Parathyroid adenoma (tissue), 2 donors: ENCODE measurements around the gene OCA2.

ENCODE experiments used
- H2AFZ ChIP-seq: fragments of 300-600 bp; sonication (generic); one replicate; pipeline ENCODE4 v1.7.0; 2017; ENCODE audit warnings: antibody characterized with exemption, mild to moderate bottlenecking
- H3K27ac ChIP-seq: fragments of 300-600 bp; sonication (generic); one replicate; pipeline ENCODE4 v1.7.0; 2017
- H3K27me3 ChIP-seq: fragments of 300-600 bp; sonication (generic); one replicate; pipeline ENCODE4 v1.7.0; 2017; ENCODE audit warnings: low read length; ENCODE audit not compliant: control insufficient read depth, insufficient read depth
- H3K36me3 ChIP-seq: fragments of 300-600 bp; sonication (generic); one replicate; pipeline ENCODE4 v1.7.0; 2017; ENCODE audit warnings: low read length; ENCODE audit not compliant: control insufficient read depth, insufficient read depth
- H3K4me1 ChIP-seq: fragments of 300-600 bp; sonication (generic); one replicate; pipeline ENCODE4 v1.7.0; 2017; ENCODE audit warnings: control low read depth
- H3K4me2 ChIP-seq: fragments of 300-600 bp; sonication (generic); one replicate; pipeline ENCODE4 v1.7.0; 2017; ENCODE audit warnings: low read length
- H3K4me3 ChIP-seq: fragments of 300-600 bp; sonication (generic); one replicate; pipeline ENCODE4 v1.7.0; 2017; ENCODE audit warnings: low read depth, low read length
- H3K79me2 ChIP-seq: fragments of 300-600 bp; sonication (generic); one replicate; pipeline ENCODE4 v1.7.0; 2017; ENCODE audit warnings: control low read depth
- H3K9ac ChIP-seq: fragments of 300-600 bp; sonication (generic); one replicate; pipeline ENCODE4 v1.7.0; 2017; ENCODE audit warnings: mild to moderate bottlenecking
- H3K9me3 ChIP-seq: fragments of 300-600 bp; sonication (generic); one replicate; pipeline ENCODE4 v1.7.0; 2017; ENCODE audit warnings: low read length; ENCODE audit not compliant: control insufficient read depth
- TF ChIP-seq, protein P1 (sequence below): fragments of 300-600 bp; sonication (generic); IDR thresholded peaks from one replicate; pipeline ENCODE4 v1.7.0; 2017; ENCODE audit warnings: antibody characterized with exemption, mild to moderate bottlenecking
- donor health status: primary hyperparathyroidism.

OCA2 gene

DNA sequence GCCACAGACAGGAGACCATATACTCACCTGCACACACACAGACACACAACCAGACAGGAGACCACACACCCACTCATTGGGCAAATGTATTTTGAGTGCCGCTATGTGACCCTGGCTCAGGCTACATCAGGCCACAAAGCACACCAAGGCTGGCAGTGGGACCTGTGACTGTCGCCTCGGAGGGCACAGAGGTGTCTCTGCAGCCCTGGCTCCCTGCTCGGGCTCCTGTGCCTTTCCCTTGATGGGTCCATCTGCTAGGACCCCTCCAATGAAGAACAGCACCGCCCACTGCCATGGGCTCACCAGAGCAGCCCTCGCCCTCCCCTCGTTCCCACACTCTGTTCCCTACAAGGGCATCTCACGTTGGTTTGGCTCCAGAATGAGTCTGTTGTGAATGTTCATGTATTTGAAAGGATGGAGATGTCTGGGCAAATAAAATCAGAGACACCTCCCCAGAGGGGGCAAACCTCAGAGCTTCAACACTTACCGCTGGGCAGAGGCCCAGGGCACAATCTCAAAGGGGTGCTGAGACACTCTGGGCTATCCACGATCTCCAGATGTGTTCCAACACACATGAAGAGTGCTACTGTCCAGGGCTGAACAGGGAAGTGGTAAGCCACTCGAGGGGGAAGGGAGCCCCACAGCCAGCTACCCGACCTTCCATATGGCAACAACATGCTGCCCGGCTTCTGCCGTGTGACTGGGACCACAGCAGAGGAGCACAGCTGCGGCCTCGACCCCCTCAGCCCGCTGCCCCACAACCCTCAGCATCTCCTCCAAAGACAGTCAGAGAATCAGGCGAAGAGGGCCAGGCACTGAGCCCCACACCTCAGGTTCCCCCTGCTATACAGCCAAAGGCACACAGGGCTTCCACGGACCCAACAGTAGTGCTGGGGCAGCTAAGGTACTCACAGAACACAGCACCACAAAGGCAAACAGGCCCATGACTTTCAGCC is 74.9 kb downstream of the OCA2 start:
- H3K4me1 ChIP-seq: no peaks in the 10 kb centered on the region
- TF ChIP-seq, protein P1, sequence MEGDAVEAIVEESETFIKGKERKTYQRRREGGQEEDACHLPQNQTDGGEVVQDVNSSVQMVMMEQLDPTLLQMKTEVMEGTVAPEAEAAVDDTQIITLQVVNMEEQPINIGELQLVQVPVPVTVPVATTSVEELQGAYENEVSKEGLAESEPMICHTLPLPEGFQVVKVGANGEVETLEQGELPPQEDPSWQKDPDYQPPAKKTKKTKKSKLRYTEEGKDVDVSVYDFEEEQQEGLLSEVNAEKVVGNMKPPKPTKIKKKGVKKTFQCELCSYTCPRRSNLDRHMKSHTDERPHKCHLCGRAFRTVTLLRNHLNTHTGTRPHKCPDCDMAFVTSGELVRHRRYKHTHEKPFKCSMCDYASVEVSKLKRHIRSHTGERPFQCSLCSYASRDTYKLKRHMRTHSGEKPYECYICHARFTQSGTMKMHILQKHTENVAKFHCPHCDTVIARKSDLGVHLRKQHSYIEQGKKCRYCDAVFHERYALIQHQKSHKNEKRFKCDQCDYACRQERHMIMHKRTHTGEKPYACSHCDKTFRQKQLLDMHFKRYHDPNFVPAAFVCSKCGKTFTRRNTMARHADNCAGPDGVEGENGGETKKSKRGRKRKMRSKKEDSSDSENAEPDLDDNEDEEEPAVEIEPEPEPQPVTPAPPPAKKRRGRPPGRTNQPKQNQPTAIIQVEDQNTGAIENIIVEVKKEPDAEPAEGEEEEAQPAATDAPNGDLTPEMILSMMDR: no peak
- H2AFZ ChIP-seq: no peak overlapping the region
- no peaks in the 10 kb centered on the region for H3K36me3 ChIP-seq
- H3K9me3 ChIP-seq: no peaks in the 10 kb centered on the region
- no peaks in the 10 kb centered on the region for H3K79me2 ChIP-seq
- no peak overlapping the region for H3K4me3 ChIP-seq
- H3K27me3 ChIP-seq: no peaks in the 10 kb centered on the region
- H3K4me2 ChIP-seq: no peak overlapping the region
- H3K27ac ChIP-seq: no peak overlapping the region
- no peak overlapping the region for H3K9ac ChIP-seq

DNA sequence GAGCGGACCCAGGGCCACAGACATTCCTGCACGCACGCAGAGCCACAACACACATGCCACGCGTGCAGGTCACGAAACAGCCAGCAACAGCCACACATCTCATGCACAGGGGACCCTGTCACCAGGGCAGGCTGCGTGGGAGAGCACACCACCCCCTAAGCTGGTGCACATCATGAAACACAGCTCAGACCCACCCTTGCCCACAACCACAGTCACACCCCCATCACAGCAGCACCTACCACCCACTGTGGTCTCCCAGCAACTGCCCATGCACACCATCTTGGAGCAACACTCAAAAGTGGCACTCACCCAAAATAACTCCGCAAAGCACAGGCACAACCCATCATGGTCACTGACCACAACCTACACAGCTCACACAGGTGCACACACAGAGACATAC is 75.7 kb downstream of the OCA2 start:
- Histone ChIP-seq H3K4me3 (no peak overlapping the region), H3K9me3 (no peaks in the 10 kb centered on the region), H2AFZ (no peak overlapping the region), H3K4me1 (no peaks in the 10 kb centered on the region), H3K9ac (no peak overlapping the region), H3K79me2 (no peaks in the 10 kb centered on the region), H3K36me3 (no peaks in the 10 kb centered on the region), H3K27me3 (no peaks in the 10 kb centered on the region), H3K27ac (no peak overlapping the region), H3K4me2 (no peak overlapping the region)
- TF ChIP-seq, protein P1: no peak

DNA sequence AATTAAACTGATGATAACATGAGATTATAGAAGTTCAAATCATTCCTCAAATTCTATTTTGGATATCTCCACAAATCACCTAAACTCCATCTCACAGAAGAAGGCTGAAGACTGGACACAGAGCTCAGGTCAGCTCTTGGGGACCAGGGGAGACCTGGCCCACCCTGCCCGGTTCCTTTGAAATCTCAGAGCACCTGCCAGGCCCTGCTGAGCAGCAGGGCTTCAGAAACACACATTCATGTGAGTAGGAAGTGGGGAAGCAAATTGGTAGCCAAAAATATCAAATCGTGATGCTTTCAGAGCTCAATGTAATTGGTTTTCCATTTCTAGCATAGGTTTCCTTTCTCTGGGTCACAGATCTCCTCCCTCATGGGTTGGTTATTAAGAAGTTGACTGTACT is 76.2 kb downstream of the OCA2 start:
- no peak overlapping the region for H3K9ac ChIP-seq
- H3K36me3 ChIP-seq: no peaks in the 10 kb centered on the region
- no peak overlapping the region for H3K4me2 ChIP-seq
- no peak overlapping the region for H3K4me3 ChIP-seq
- H3K79me2 ChIP-seq: no peaks in the 10 kb centered on the region
- no peaks in the 10 kb centered on the region for H3K9me3 ChIP-seq
- no peak overlapping the region for H2AFZ ChIP-seq
- H3K27me3 ChIP-seq: no peaks in the 10 kb centered on the region
- no peak overlapping the region for H3K27ac ChIP-seq
- H3K4me1 ChIP-seq: no peaks in the 10 kb centered on the region
- TF ChIP-seq, protein P1: no peak

DNA sequence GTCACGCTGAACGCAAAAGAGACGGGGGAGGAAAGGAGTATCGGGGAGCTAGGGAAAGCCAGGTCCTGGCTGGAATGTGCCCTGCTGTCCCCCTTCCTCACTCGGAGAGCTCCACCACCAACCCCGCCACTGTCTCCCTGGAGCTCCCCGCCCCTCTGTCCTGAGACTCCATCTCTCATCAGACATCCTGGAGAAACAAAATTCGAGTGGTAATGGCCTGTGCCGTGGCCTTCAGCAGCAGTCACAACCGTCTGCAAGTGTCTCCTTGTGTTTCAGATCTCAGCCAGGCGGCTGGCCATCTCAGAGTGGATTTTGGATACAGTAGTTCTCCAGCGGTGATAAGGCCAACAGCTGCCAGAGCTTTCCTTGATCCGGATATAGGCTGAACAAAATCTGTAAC is 76.9 kb downstream of the OCA2 start:
- Histone ChIP-seq H3K4me1 (no peaks in the 10 kb centered on the region), H3K4me2 (no peak overlapping the region), H2AFZ (no peak overlapping the region), H3K27ac (no peak overlapping the region), H3K27me3 (no peaks in the 10 kb centered on the region), H3K4me3 (no peak overlapping the region), H3K9ac (no peak overlapping the region), H3K9me3 (no peaks in the 10 kb centered on the region), H3K36me3 (no peaks in the 10 kb centered on the region), H3K79me2 (no peaks in the 10 kb centered on the region)
- TF ChIP-seq, protein P1: no peak
